Measurements from ENCODE around the gene ALCAM. TPM values are rescaled to one million over a fixed set of nuclear protein-coding genes. Genes with fewer than 3 reads are reported as not detected.

The ALCAM gene
- total and polyA plus RNA-seq, 2 donors (not counting 3 experiments of a cell fraction or from before 2014, with no cell fraction given), result 46.3 to 118 TPM

GRCh38 chr3:105409364-105409763, 42.7 kb downstream of the ALCAM start:
- no peak overlapping the region for H3K4me3 ChIP-seq (replicated peaks in 1 of 3; ENCODE audit: insufficient read depth in 1 of 3, low read depth in 1 of 3, low read length in 3 of 3)
- H3K36me3 ChIP-seq (ENCODE audit: control insufficient read depth in 2 of 2, extremely low read depth in 1 of 2, insufficient read depth in 2 of 2, low read length in 2 of 2), result no peaks in the 10 kb centered on the region
- H4K20me1 ChIP-seq (replicated peaks; ENCODE audit: control insufficient read depth, extremely low read depth, insufficient read depth, low read length), result no peaks in the 10 kb centered on the region
- no peak overlapping the region for H3K4me2 ChIP-seq (ENCODE audit: insufficient read depth, low read length)
- no peaks in the 10 kb centered on the region for H3K4me1 ChIP-seq (ENCODE audit: control insufficient read depth, extremely low read depth, insufficient read depth, low read length)
- POLR2A ChIA-PET, result no interaction called here
- intact Hi-C loops (cut with micrococcal nuclease), result no loop called here
- H2AFZ ChIP-seq (ENCODE audit: low read depth, low read length), result no peak overlapping the region
- no peak overlapping the region for H3K27ac ChIP-seq (ENCODE audit: insufficient read depth, low read depth, low read length)
- dilution Hi-C loops (cut with MboI; ENCODE audit: extremely low pct_ligation_motif_present, low sequenced_read_pairs), result no loop called here
- H3K9ac ChIP-seq (replicated peaks; ENCODE audit: extremely low read depth, insufficient read depth, low read length), result no peak overlapping the region
- CTCF ChIA-PET, result no interaction called here
- no TSS peak for BruUV-seq (replicated peaks)
- DNase-seq (ENCODE audit: low read depth, low spot score) (no peak), FAIRE-seq (no peak)
- H3K79me2 ChIP-seq (ENCODE audit: control insufficient read depth, insufficient read depth, low read length), result no peaks in the 10 kb centered on the region
- H3K9me1 ChIP-seq (replicated peaks; ENCODE audit: control insufficient read depth, extremely low read depth, insufficient read depth, low read length), result no peaks in the 10 kb centered on the region
- H3K27me3 ChIP-seq (ENCODE audit: control insufficient read depth in 2 of 2, insufficient read depth in 2 of 2, low read length in 2 of 2), result no peaks in the 10 kb centered on the region
- H3K9me3 ChIP-seq (replicated peaks; ENCODE audit: control insufficient read depth, insufficient read depth, low read length), result no peaks in the 10 kb centered on the region
- TF ChIP-seq GATA2 (IDR thresholded peaks at IDR 0.05; ENCODE audit: insufficient read depth, insufficient read length, low read depth, low read length), result no peak
- no peak for TF ChIP-seq MYC (IDR thresholded peaks at IDR 0.05; ENCODE audit: low read depth, low read length)
- no peak for TF ChIP-seq MAX (IDR thresholded peaks at IDR 0.05; ENCODE audit: insufficient read depth, insufficient read length)
- no peak for TF ChIP-seq JUN (IDR thresholded peaks at IDR 0.05; ENCODE audit: borderline replicate concordance, insufficient read depth, insufficient read length, low read depth)
- no peak for TF ChIP-seq CTCF (IDR thresholded peaks at IDR 0.05; ENCODE audit: extremely low read depth in 1 of 2, insufficient read depth in 1 of 2, low read depth in 1 of 2, low read length in 2 of 2)
- TF ChIP-seq FOS (IDR thresholded peaks at IDR 0.05; ENCODE audit: borderline replicate concordance, insufficient read depth, low read length), result no peak
- no peak for TF ChIP-seq EZH2 (IDR thresholded peaks at IDR 0.05; ENCODE audit: borderline replicate concordance, low read depth, low read length, severe bottlenecking)
- no peak for TF ChIP-seq POLR2A (IDR thresholded peaks at IDR 0.05; ENCODE audit: low read depth, low read length)
